Body of pancreas (tissue), 4 donors: Measurements from ENCODE around the gene PHAX. TPM values are rescaled to one million over a fixed set of nuclear protein-coding genes. Genes with fewer than 3 reads are reported as not detected.

Source experiments
- ATAC-seq: fragments of 150-250 bp; one replicate; pipeline ENCODE4 v1.9.1; 2016
- DNase-seq, 4 donors: peaks; one replicate each; pipeline ENCODE4 v3.0.0-alpha.2; 2019
- H3K27ac ChIP-seq, 4 donors: fragments of 200-600 bp; sonication (generic); 1 replicate in 3 of 4; 2 replicates in 1 of 4; pipeline versions ENCODE4 v1.5.1 to v1.6.1; 2016 to 2019; ENCODE audit warnings: mild to moderate bottlenecking in 1 of 4, mixed read lengths in 1 of 4, moderate library complexity in 1 of 4
- H3K27me3 ChIP-seq, 2 donors: fragments of 200-600 bp; sonication (generic); one replicate each; pipeline ENCODE4 v1.6.0; 2016; ENCODE audit warnings: mild to moderate bottlenecking in 1 of 2
- H3K36me3 ChIP-seq, 2 donors: fragments of 200-600 bp; sonication (generic); replicated peaks in 1 of 2; 2 replicates each; pipeline ENCODE4 v1.5.1; 2016; ENCODE audit warnings: low read depth in 2 of 2; ENCODE audit not compliant: insufficient read depth in 1 of 2
- H3K4me1 ChIP-seq: fragments of 200-600 bp; sonication (generic); one replicate; pipeline ENCODE4 v1.6.0; 2016
- H3K4me3 ChIP-seq, 2 donors: fragments of 200-600 bp; sonication (generic); 1 replicate in 1 of 2; 2 replicates in 1 of 2; pipeline ENCODE4 v1.5.1; 2016 to 2019
- H3K9me3 ChIP-seq, 3 donors: fragments of 200-600 bp; sonication (generic); 1 replicate in 2 of 3; 2 replicates in 1 of 3; pipeline ENCODE4 v1.5.1; 2016
- CTCF ChIP-seq, 7 experiments: fragments of 450-650 bp in 4 of 7; fragments of 200-600 bp in 3 of 7; sonication (generic) in 3 of 7; IDR thresholded peaks; one replicate each; pipeline ENCODE4 v1.5.1; 2016 to 2019; ENCODE audit warnings: antibody characterized with exemption in 7 of 7
- POLR2A ChIP-seq, 3 donors: fragments of 450-650 bp; IDR thresholded peaks; one replicate each; pipeline ENCODE4 v1.6.1; 2016; ENCODE audit warnings: antibody characterized with exemption in 3 of 3, mild to moderate bottlenecking in 2 of 3
- WGBS, 2 donors: methylation state at CpG; one replicate each; pipeline ENCODE4 v1.1.5; 2017; 5-methylcytosine and 5-hydroxymethylcytosine counted together
- intact Hi-C: fragments of 100-400 bp; cut with DNase I; formaldehyde crosslinking; loops from one replicate; pipeline ENCODE4 v1.15.1; 2023
- total RNA-seq, 2 donors: library from RNA; depleted of rRNA; stranded (reverse); fragments of >200 nt; gene quantifications; one replicate each; pipeline ENCODE4 v1.1.0, GENCODE V29; 2016

PHAX gene
- total RNA-seq, 2 donors from 2014 or later: 24.6 to 26.7 TPM

- H3K27ac ChIP-seq: no peak overlapping the region
- 92 to 93% methylated on average over 3 of the region's 3 CpGs for WGBS, 2 donors
- TF ChIP-seq CTCF (IDR thresholded peaks at IDR 0.05): no peak
- TF ChIP-seq POLR2A (IDR thresholded peaks at IDR 0.05): no peak
- ATAC-seq: no peak
- H3K9me3 ChIP-seq: no peaks in the 10 kb centered on the region
- DNase-seq: no peak
- no peaks in the 10 kb centered on the region for H3K27me3 ChIP-seq
- no peaks in the 10 kb centered on the region for H3K4me1 ChIP-seq
- intact Hi-C loops: no loop called here
- peaks cover 0 to 12% of the 10 kb centered on the region in 2 donors for H3K36me3 ChIP-seq
- no peak overlapping the region for H3K4me3 ChIP-seq
These were observed 17.0 kb upstream of the PHAX start for GRCh38 chr5:126583761-126584160.

GRCh38 chr5:126587551-126588390, 13.0 kb upstream of the PHAX start:
- 60 to 67% methylated on average over 9 of the region's 9 CpGs for WGBS, 2 donors
- ATAC-seq (no peak), DNase-seq (no peak)
- TF ChIP-seq CTCF (IDR thresholded peaks at IDR 0.05) (no peak), POLR2A (IDR thresholded peaks at IDR 0.05) (no peak)
- Histone ChIP-seq H3K27me3 (no peaks in the 10 kb centered on the region), H3K36me3 (peaks cover 0 to 2% of the 10 kb centered on the region in 2 donors), H3K4me3 (no peak overlapping the region), H3K4me1 (no peaks in the 10 kb centered on the region), H3K9me3 (no peaks in the 10 kb centered on the region), H3K27ac (no peak overlapping the region)
- intact Hi-C loops: no loop called here

GRCh38 chr5:126589536-126590297, 11.0 kb upstream of the PHAX start:
- no peak overlapping the region for H3K4me3 ChIP-seq
- H3K36me3 ChIP-seq: no peaks in the 10 kb centered on the region
- intact Hi-C loops: no loop called here
- 92 to 98% methylated on average over 13 to 26 of the region's 28 CpGs for WGBS, 2 donors
- no peak for ATAC-seq
- TF ChIP-seq CTCF (IDR thresholded peaks at IDR 0.05): no peak
- no peak for TF ChIP-seq POLR2A (IDR thresholded peaks at IDR 0.05)
- DNase-seq: no peak
- H3K9me3 ChIP-seq: no peaks in the 10 kb centered on the region
- peaks cover 14% of the 10 kb centered on the region for H3K4me1 ChIP-seq
- no peaks in the 10 kb centered on the region for H3K27me3 ChIP-seq
- no peak overlapping the region for H3K27ac ChIP-seq

GRCh38 chr5:126591549-126591948, 9.2 kb upstream of the PHAX start:
- no peak for ATAC-seq
- DNase-seq: no peak
- no peaks in the 10 kb centered on the region for H3K27me3 ChIP-seq
- no peak for TF ChIP-seq CTCF (IDR thresholded peaks at IDR 0.05)
- TF ChIP-seq POLR2A (IDR thresholded peaks at IDR 0.05): no peak
- no peak overlapping the region for H3K4me3 ChIP-seq
- no peak overlapping the region for H3K27ac ChIP-seq
- no peaks in the 10 kb centered on the region for H3K9me3 ChIP-seq
- H3K36me3 ChIP-seq: no peaks in the 10 kb centered on the region
- intact Hi-C loops: no loop called here
- peaks cover 14% of the 10 kb centered on the region for H3K4me1 ChIP-seq
- 86 to 100% methylated on average over 1 of the region's 1 CpG for WGBS, 2 donors
